RWPE2 (cell line): ENCODE results near the gene NME7.
A peak's percentile ranks its signal among the peaks of the same experiment; 100 is the strongest.

Source experiments
- ATAC-seq: fragments of 200-7000 bp; cut with Tn5 transposase; 3 replicates; pipeline ENCODE4 v1.9.1; 2021; ENCODE audit warnings: low read depth
- DNase-seq: peaks from one replicate; pipeline ENCODE4 v3.0.0-alpha.2; 2020; ENCODE audit warnings: low spot score
- H3K27ac ChIP-seq: fragments of 450-650 bp; 2 replicates; pipeline ENCODE4 v1.5.1; 2017; ENCODE audit warnings: mild to moderate bottlenecking; ENCODE audit not compliant: poor library complexity, severe bottlenecking
- H3K27me3 ChIP-seq: fragments of 250-450 bp; sonication (Bioruptor Pico); 2 replicates; pipeline ENCODE4 v1.5.1; 2021; ENCODE audit warnings: mild to moderate bottlenecking, moderate library complexity; ENCODE audit not compliant: insufficient read depth, poor library complexity, severe bottlenecking
- H3K36me3 ChIP-seq: fragments of 250-450 bp; sonication (Bioruptor Pico); 2 replicates; pipeline ENCODE4 v1.5.1; 2020; ENCODE audit warnings: low read depth, mild to moderate bottlenecking, moderate library complexity
- H3K4me1 ChIP-seq: fragments of 250-450 bp; sonication (Bioruptor Pico); 2 replicates; pipeline ENCODE4 v1.5.1; 2021; ENCODE audit warnings: mild to moderate bottlenecking, moderate library complexity; ENCODE audit not compliant: insufficient read depth, poor library complexity, severe bottlenecking
- H3K4me3 ChIP-seq: fragments of 250-450 bp; sonication (Bioruptor Pico); 2 replicates; pipeline ENCODE4 v1.5.1; 2021; ENCODE audit warnings: mild to moderate bottlenecking, moderate library complexity; ENCODE audit not compliant: severe bottlenecking
- H3K9me3 ChIP-seq: fragments of 250-450 bp; sonication (Bioruptor Pico); 2 replicates; pipeline ENCODE4 v1.5.1; 2021; ENCODE audit warnings: mild to moderate bottlenecking, moderate library complexity; ENCODE audit not compliant: severe bottlenecking
- CTCF ChIP-seq: fragments of 450-650 bp; IDR thresholded peaks from one replicate; pipeline ENCODE4 v1.5.1; 2017; ENCODE audit warnings: mild to moderate bottlenecking, moderate library complexity; ENCODE audit not compliant: poor library complexity, severe bottlenecking

Gene NME7

GRCh38 chr1:169240449-169241232 is 127.0 kb downstream of the NME7 start:
- DNase-seq (no peak), ATAC-seq (peak; percentile 75)
- Histone ChIP-seq H3K36me3 (no peaks in the 10 kb centered on the region; the same call in 1 of the 2 replicates), H3K4me3 (no peak overlapping the region), H3K27me3 (no peaks in the 10 kb centered on the region), H3K4me1 (peaks cover 13% of the 10 kb centered on the region), H3K9me3 (no peaks in the 10 kb centered on the region), H3K27ac (peak overlapping the region; percentile 49)
- no peak for TF ChIP-seq CTCF

DNA sequence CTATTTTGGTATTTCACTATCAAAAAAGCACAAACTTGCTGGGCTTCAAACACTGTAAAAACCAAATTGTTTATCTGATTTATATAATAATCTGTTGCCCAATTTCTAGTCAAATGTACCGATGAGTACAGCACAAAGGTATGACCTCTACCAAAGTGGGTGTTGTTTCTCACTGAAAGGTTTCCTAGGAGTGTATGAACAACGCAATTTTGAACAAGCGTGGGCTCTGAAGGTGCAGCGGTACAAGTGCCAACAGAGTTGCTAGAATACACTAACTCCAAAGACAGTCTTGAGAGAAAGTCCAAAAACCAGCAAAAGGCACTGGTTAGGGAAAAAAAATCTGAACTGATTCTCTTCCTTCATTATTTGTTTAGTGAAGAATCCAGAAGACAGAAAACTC is 130.7 kb downstream of the NME7 start:
- Histone ChIP-seq H3K36me3 (peaks cover 3% of the 10 kb centered on the region), H3K4me3 (no peak overlapping the region), H3K9me3 (no peaks in the 10 kb centered on the region), H3K27ac (no peak overlapping the region), H3K4me1 (peaks cover 13% of the 10 kb centered on the region), H3K27me3 (no peaks in the 10 kb centered on the region)
- TF ChIP-seq CTCF, result no peak
- DNase-seq, result no peak
- no peak for ATAC-seq

- no peak for ATAC-seq
- no peak overlapping the region for H3K27ac ChIP-seq
- DNase-seq, result no peak
- peaks cover 3% of the 10 kb centered on the region for H3K36me3 ChIP-seq
- peaks cover 12% of the 10 kb centered on the region for H3K4me1 ChIP-seq
- no peak for TF ChIP-seq CTCF
- no peak overlapping the region for H3K4me3 ChIP-seq
- no peaks in the 10 kb centered on the region for H3K27me3 ChIP-seq
- H3K9me3 ChIP-seq, result no peaks in the 10 kb centered on the region
Observed at GRCh38 chr1:169236143-169236542, 131.5 kb downstream of the NME7 start.

DNA sequence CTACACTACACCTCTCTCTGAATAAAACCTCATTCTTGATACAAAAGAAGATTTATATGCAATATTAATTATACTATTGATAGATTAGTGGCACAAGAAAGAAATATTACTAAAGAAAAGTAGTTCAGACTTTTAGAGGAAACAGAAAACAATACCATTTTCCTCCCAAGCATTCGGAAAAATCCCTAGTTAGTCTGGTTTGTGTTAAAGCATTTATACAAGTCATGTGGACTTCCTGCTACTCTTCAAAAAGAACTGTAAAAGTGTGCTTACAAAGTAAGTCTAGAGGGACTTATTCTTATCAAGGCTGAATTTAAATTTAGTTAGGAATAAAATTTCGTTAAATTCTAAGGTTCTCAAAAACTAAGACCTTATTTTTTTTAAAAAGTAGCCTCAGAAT is 132.0 kb downstream of the NME7 start:
- no peak for ATAC-seq
- Histone ChIP-seq H3K4me3 (no peak overlapping the region), H3K4me1 (peaks cover 6% of the 10 kb centered on the region), H3K9me3 (no peaks in the 10 kb centered on the region), H3K27ac (no peak overlapping the region), H3K27me3 (no peaks in the 10 kb centered on the region), H3K36me3 (peaks cover 3% of the 10 kb centered on the region)
- DNase-seq, result no peak
- TF ChIP-seq CTCF, result no peak

DNA sequence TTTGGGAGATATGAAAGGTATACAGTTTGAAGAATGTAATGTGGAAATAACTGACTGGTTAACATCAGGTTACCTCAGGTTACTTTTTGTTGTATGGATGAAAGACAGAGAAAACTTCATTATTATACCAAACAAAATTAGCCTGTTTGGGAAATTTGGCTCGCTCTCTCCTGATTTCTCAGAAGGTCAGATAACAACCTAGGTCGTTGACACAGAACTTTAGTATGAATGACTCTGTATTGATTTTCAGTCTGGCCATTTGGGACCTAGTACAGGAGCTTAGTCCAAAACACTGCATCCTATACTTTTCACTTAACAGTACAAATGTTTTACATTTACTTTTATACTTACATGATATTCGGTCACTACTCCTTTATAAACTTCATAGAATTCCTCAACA is 132.8 kb downstream of the NME7 start:
- Histone ChIP-seq H3K4me3 (no peak overlapping the region), H3K27me3 (no peaks in the 10 kb centered on the region), H3K36me3 (peaks cover 3% of the 10 kb centered on the region), H3K4me1 (no peaks in the 10 kb centered on the region), H3K9me3 (no peaks in the 10 kb centered on the region), H3K27ac (no peak overlapping the region)
- TF ChIP-seq CTCF, result no peak
- DNase-seq (no peak), ATAC-seq (no peak)
